ENCODE data around the gene GRIK2.

- TF ChIP-seq CTCF (IDR thresholded peaks at IDR 0.05) (no peak), POLR2A (IDR thresholded peaks at IDR 0.05; ENCODE audit: low read depth) (no peak), EP300 (IDR thresholded peaks at IDR 0.05) (no peak), POLR2AphosphoS5 (IDR thresholded peaks at IDR 0.05) (no peak)
These were observed 6.5 kb upstream of the GRIK2 start for GRCh38 chr6:101386982-101387381.

Data from esophagus muscularis mucosa (tissue), 4 donors.